Liver (tissue), 3 donors: ENCODE measurements around the gene SLC45A1.

Experiments
- ATF3 ChIP-seq: IDR thresholded peaks from 2 replicates; pipeline ENCODE4 v1.6.1; 2016; ENCODE audit warnings: antibody characterized with exemption
- FOXA2 ChIP-seq: IDR thresholded peaks from 2 replicates; pipeline ENCODE4 v1.6.1; 2016; ENCODE audit warnings: antibody characterized with exemption
- GABPA ChIP-seq, 2 donors: IDR thresholded peaks in 1 of 2; conservative IDR thresholded peaks in 1 of 2; 2 replicates each; pipeline ENCODE4 v1.6.1; 2016; ENCODE audit warnings: antibody characterized with exemption in 2 of 2, mild to moderate bottlenecking in 1 of 2, moderate library complexity in 1 of 2
- HNF4G ChIP-seq: IDR thresholded peaks from 2 replicates; pipeline ENCODE4 v1.6.1; 2016; ENCODE audit warnings: antibody characterized with exemption
- JUND ChIP-seq, 2 donors: IDR thresholded peaks; 2 replicates each; pipeline ENCODE4 v1.6.1; 2016; ENCODE audit warnings: antibody characterized with exemption in 2 of 2
- RAD21 ChIP-seq, 2 donors: IDR thresholded peaks; 2 replicates each; pipeline ENCODE4 v1.6.1; 2016; ENCODE audit warnings: antibody characterized with exemption in 2 of 2, mild to moderate bottlenecking in 2 of 2
- RXRA ChIP-seq, 2 donors: IDR thresholded peaks; 2 replicates each; pipeline ENCODE4 v1.6.1; 2017 to 2018; ENCODE audit warnings: antibody characterized with exemption in 2 of 2, mild to moderate bottlenecking in 1 of 2
- SP1 ChIP-seq: IDR thresholded peaks from 2 replicates; pipeline ENCODE4 v1.6.1; 2018; ENCODE audit warnings: antibody characterized with exemption, mild to moderate bottlenecking
- TAF1 ChIP-seq: conservative IDR thresholded peaks from 2 replicates; pipeline ENCODE4 v1.6.1; 2016; ENCODE audit warnings: antibody characterized with exemption, mild to moderate bottlenecking
- YY1 ChIP-seq: IDR thresholded peaks from 2 replicates; pipeline ENCODE4 v1.6.1; 2016; ENCODE audit warnings: antibody characterized with exemption, mild to moderate bottlenecking
- ZBTB33 ChIP-seq: IDR thresholded peaks from 2 replicates; pipeline ENCODE4 v1.6.1; 2016; ENCODE audit warnings: antibody characterized with exemption
- TF ChIP-seq, protein P1 (sequence below): fragments of 150-350 bp; IDR thresholded peaks from 2 replicates; pipeline ENCODE4 v1.5.1; 2017; ENCODE audit warnings: improper control_type of control experiment, low read depth, low read length; ENCODE audit not compliant: missing input control
- TF ChIP-seq, protein P2 (sequence below): IDR thresholded peaks from 2 replicates; pipeline ENCODE4 v1.6.1; 2016; ENCODE audit warnings: antibody characterized with exemption, mild to moderate bottlenecking
- TF ChIP-seq, protein P3 (sequence below): IDR thresholded peaks from 2 replicates; pipeline ENCODE4 v1.6.1; 2016; ENCODE audit warnings: antibody characterized with exemption
- donor health status: healthy.
- donor health status: healthy.

DNA sequence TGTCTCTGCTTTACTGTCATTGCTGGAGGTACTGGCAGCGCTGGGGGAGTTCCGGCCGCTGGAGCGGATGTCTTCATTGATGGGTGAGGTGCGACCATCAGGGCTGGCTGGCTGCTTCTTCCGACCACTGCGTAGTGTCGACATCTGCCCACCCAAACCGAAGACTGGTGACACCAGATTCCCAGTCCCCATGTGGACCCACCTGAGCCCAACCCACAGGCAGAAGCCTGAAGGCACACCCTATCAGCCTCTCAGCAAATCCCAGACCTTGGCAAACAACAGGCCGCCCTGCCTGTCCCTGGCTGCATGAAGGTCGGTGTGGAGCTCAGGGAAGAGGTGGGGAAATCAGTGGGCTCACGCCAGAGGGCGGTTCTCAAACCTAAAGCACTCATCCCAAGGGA lies 44.8 kb downstream of the SLC45A1 start:
- TF ChIP-seq, protein P1, sequence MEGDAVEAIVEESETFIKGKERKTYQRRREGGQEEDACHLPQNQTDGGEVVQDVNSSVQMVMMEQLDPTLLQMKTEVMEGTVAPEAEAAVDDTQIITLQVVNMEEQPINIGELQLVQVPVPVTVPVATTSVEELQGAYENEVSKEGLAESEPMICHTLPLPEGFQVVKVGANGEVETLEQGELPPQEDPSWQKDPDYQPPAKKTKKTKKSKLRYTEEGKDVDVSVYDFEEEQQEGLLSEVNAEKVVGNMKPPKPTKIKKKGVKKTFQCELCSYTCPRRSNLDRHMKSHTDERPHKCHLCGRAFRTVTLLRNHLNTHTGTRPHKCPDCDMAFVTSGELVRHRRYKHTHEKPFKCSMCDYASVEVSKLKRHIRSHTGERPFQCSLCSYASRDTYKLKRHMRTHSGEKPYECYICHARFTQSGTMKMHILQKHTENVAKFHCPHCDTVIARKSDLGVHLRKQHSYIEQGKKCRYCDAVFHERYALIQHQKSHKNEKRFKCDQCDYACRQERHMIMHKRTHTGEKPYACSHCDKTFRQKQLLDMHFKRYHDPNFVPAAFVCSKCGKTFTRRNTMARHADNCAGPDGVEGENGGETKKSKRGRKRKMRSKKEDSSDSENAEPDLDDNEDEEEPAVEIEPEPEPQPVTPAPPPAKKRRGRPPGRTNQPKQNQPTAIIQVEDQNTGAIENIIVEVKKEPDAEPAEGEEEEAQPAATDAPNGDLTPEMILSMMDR: no peak
- TF ChIP-seq SP1 (no peak), RAD21 (IDR thresholded peaks at IDR 0.05) (no peak), ATF3 (no peak), ZBTB33 (no peak), FOXA2 (no peak), JUND (IDR thresholded peaks at IDR 0.05) (no peak), TAF1 (no peak), YY1 (no peak), GABPA (IDR thresholded peaks at IDR 0.05 in 1 of 2, conservative IDR thresholded peaks at IDR 0.05 in 1 of 2) (no peak), RXRA (IDR thresholded peaks at IDR 0.05) (no peak), HNF4G (no peak)
- TF ChIP-seq, protein P2, sequence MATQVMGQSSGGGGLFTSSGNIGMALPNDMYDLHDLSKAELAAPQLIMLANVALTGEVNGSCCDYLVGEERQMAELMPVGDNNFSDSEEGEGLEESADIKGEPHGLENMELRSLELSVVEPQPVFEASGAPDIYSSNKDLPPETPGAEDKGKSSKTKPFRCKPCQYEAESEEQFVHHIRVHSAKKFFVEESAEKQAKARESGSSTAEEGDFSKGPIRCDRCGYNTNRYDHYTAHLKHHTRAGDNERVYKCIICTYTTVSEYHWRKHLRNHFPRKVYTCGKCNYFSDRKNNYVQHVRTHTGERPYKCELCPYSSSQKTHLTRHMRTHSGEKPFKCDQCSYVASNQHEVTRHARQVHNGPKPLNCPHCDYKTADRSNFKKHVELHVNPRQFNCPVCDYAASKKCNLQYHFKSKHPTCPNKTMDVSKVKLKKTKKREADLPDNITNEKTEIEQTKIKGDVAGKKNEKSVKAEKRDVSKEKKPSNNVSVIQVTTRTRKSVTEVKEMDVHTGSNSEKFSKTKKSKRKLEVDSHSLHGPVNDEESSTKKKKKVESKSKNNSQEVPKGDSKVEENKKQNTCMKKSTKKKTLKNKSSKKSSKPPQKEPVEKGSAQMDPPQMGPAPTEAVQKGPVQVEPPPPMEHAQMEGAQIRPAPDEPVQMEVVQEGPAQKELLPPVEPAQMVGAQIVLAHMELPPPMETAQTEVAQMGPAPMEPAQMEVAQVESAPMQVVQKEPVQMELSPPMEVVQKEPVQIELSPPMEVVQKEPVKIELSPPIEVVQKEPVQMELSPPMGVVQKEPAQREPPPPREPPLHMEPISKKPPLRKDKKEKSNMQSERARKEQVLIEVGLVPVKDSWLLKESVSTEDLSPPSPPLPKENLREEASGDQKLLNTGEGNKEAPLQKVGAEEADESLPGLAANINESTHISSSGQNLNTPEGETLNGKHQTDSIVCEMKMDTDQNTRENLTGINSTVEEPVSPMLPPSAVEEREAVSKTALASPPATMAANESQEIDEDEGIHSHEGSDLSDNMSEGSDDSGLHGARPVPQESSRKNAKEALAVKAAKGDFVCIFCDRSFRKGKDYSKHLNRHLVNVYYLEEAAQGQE: no peak
- TF ChIP-seq, protein P3, sequence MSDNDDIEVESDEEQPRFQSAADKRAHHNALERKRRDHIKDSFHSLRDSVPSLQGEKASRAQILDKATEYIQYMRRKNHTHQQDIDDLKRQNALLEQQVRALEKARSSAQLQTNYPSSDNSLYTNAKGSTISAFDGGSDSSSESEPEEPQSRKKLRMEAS: no peak
